HepG2 (cell line): ENCODE results near the gene SPAG4. TPM values are rescaled to one million over a fixed set of nuclear protein-coding genes. Genes with fewer than 3 reads are reported as not detected.

Experiments used
- DNMT1 ChIP-seq: sonication (generic); formaldehyde crosslinking; IDR thresholded peaks from 2 replicates; pipeline ENCODE4 v1.5.1; 2020; ENCODE audit warnings: mild to moderate bottlenecking, missing genetic modification reagents
- FOXK1 ChIP-seq: sonication (generic); formaldehyde crosslinking; IDR thresholded peaks from 2 replicates; pipeline ENCODE4 v1.4.0; 2020; ENCODE audit warnings: low read depth, missing genetic modification reagents, borderline replicate concordance
- FOXP1 ChIP-seq, 2 experiments: fragments of 450-650 bp in 1 of 2; IDR thresholded peaks; 2 replicates each; pipeline ENCODE4 v1.6.1; 2017 to 2018; ENCODE audit warnings: antibody characterized with exemption in 1 of 2
- GABPA ChIP-seq, 2 experiments: IDR thresholded peaks; 2 replicates each; pipeline ENCODE4 v1.6.1; 2011 to 2016; ENCODE audit warnings: low read depth in 2 of 2, low read length in 1 of 2, missing biosample characterization in 1 of 2, missing genetic modification characterization in 1 of 2
- HDAC2 ChIP-seq: sonication (generic); formaldehyde crosslinking; IDR thresholded peaks from 2 replicates; pipeline ENCODE4 v1.4.0; 2020; ENCODE audit warnings: missing genetic modification reagents
- HMG20B ChIP-seq: conservative IDR thresholded peaks from 2 replicates; pipeline ENCODE4 v1.6.1; 2016; ENCODE audit warnings: missing genetic modification reagents, missing compliant biosample characterization
- HNRNPK ChIP-seq: fragments of 200-400 bp; formaldehyde crosslinking; IDR thresholded peaks from 2 replicates; pipeline ENCODE4 v1.6.1; 2018; ENCODE audit warnings: low read length, low read depth, moderate library complexity, mild to moderate bottlenecking; ENCODE audit not compliant: poor library complexity, severe bottlenecking
- HNRNPUL1 ChIP-seq: fragments of 200-400 bp; formaldehyde crosslinking; IDR thresholded peaks from 2 replicates; pipeline ENCODE4 v1.6.1; 2017; ENCODE audit warnings: low read depth, mild to moderate bottlenecking, low read length, moderate library complexity
- JUND ChIP-seq: sonication (generic); formaldehyde crosslinking; IDR thresholded peaks from 2 replicates; pipeline ENCODE4 v1.8.0; 2022; ENCODE audit warnings: mild to moderate bottlenecking, missing genetic modification reagents
- MAZ ChIP-seq, 2 experiments: sonication (generic) in 1 of 2; formaldehyde crosslinking in 1 of 2; IDR thresholded peaks; 2 replicates each; pipeline versions ENCODE4 v1.5.0 to v1.6.1; 2012 to 2020; ENCODE audit warnings: low read depth in 2 of 2, mild to moderate bottlenecking in 2 of 2, borderline replicate concordance in 1 of 2, improper control_type of control experiment in 1 of 2, low read length in 1 of 2, missing genetic modification reagents in 1 of 2, moderate library complexity in 1 of 2
- MYNN ChIP-seq: sonication (generic); formaldehyde crosslinking; IDR thresholded peaks from 2 replicates; pipeline ENCODE4 v1.4.0; 2020; ENCODE audit warnings: mild to moderate bottlenecking, low read depth, missing genetic modification reagents
- NPAS2 ChIP-seq: sonication (generic); formaldehyde crosslinking; IDR thresholded peaks from 2 replicates; pipeline ENCODE4 v1.8.0; 2022; ENCODE audit warnings: mild to moderate bottlenecking, missing genetic modification reagents, borderline replicate concordance
- RAD51 ChIP-seq: fragments of 450-650 bp; IDR thresholded peaks from 2 replicates; pipeline ENCODE4 v1.6.1; 2016; ENCODE audit warnings: borderline replicate concordance
- RORA ChIP-seq: sonication (generic); formaldehyde crosslinking; IDR thresholded peaks from 2 replicates; pipeline ENCODE4 v1.5.0; 2020; ENCODE audit warnings: mild to moderate bottlenecking, missing genetic modification reagents, moderate library complexity
- SP4 ChIP-seq: sonication (generic); formaldehyde crosslinking; IDR thresholded peaks from 2 replicates; pipeline ENCODE4 v1.8.1; 2023; ENCODE audit warnings: mild to moderate bottlenecking, missing genetic modification reagents
- ZFP82 ChIP-seq: sonication (generic); formaldehyde crosslinking; IDR thresholded peaks from 2 replicates; pipeline ENCODE4 v1.5.1; 2020; ENCODE audit warnings: mild to moderate bottlenecking, missing genetic modification reagents, borderline replicate concordance
- ZKSCAN5 ChIP-seq: sonication (generic); formaldehyde crosslinking; IDR thresholded peaks from 2 replicates; pipeline ENCODE4 v1.5.1; 2020; ENCODE audit warnings: mild to moderate bottlenecking, missing genetic modification reagents
- ZNF121 ChIP-seq: sonication (generic); formaldehyde crosslinking; IDR thresholded peaks from 2 replicates; pipeline ENCODE4 v1.5.0; 2020; ENCODE audit warnings: mild to moderate bottlenecking, missing genetic modification reagents
- ZNF143 ChIP-seq: sonication (generic); formaldehyde crosslinking; IDR thresholded peaks from 2 replicates; pipeline ENCODE4 v1.4.0; 2020; ENCODE audit warnings: missing genetic modification reagents
- ZNF431 ChIP-seq: sonication (generic); formaldehyde crosslinking; IDR thresholded peaks from 2 replicates; pipeline ENCODE4 v1.9.0; 2022; ENCODE audit warnings: missing genetic modification reagents, low read depth, mild to moderate bottlenecking, borderline replicate concordance
- ZNF768 ChIP-seq: sonication (generic); formaldehyde crosslinking; IDR thresholded peaks from 2 replicates; pipeline ENCODE4 v1.4.0; 2020; ENCODE audit warnings: missing genetic modification reagents
- polyA plus RNA-seq, 8 experiments: library from polyadenylated mRNA; depleted of rRNA in 3 of 8; stranded (reverse) in 7 of 8; unstranded in 1 of 8; fragments of >200 nt; fragmentation: Illumina TruSeq in 4 of 8; extraction: Trizol in 4 of 8; gene quantifications; 2 replicates each; pipeline versions ENCODE4 v1.2.1 to v1.2.3, GENCODE V29; 2011 to 2016; ENCODE audit warnings: low read depth in 4 of 8, missing spikeins in 1 of 8, mixed read lengths in 1 of 8; ENCODE audit not compliant: insufficient read depth in 1 of 8
- total RNA-seq, 5 experiments: library from RNA; depleted of rRNA; stranded (reverse); fragments of >200 nt; fragmentation: Illumina TruSeq; extraction: Trizol; gene quantifications; 2 replicates each; pipeline ENCODE4 v1.2.3, GENCODE V29; 2016; ENCODE audit warnings: low read depth in 1 of 5
- TF ChIP-seq, protein P1 (sequence below): IDR thresholded peaks from 2 replicates; pipeline ENCODE4 v1.6.1; 2016; ENCODE audit warnings: low read depth, control low read depth
- TF ChIP-seq, protein P2 (sequence below): sonication (generic); formaldehyde crosslinking; IDR thresholded peaks from 2 replicates; pipeline ENCODE4 v1.4.0; 2020; ENCODE audit warnings: mild to moderate bottlenecking, missing genetic modification reagents
- TF ChIP-seq, protein P3 (sequence below): sonication (generic); formaldehyde crosslinking; conservative IDR thresholded peaks from 2 replicates; pipeline ENCODE4 v1.5.0; 2020; ENCODE audit warnings: missing genetic modification reagents

Gene SPAG4
- total and polyA plus RNA-seq, 2 of the 13 experiments (the other 11 are each of a cell fraction or from before 2014, with no cell fraction given): 5.8 to 137 TPM

DNA sequence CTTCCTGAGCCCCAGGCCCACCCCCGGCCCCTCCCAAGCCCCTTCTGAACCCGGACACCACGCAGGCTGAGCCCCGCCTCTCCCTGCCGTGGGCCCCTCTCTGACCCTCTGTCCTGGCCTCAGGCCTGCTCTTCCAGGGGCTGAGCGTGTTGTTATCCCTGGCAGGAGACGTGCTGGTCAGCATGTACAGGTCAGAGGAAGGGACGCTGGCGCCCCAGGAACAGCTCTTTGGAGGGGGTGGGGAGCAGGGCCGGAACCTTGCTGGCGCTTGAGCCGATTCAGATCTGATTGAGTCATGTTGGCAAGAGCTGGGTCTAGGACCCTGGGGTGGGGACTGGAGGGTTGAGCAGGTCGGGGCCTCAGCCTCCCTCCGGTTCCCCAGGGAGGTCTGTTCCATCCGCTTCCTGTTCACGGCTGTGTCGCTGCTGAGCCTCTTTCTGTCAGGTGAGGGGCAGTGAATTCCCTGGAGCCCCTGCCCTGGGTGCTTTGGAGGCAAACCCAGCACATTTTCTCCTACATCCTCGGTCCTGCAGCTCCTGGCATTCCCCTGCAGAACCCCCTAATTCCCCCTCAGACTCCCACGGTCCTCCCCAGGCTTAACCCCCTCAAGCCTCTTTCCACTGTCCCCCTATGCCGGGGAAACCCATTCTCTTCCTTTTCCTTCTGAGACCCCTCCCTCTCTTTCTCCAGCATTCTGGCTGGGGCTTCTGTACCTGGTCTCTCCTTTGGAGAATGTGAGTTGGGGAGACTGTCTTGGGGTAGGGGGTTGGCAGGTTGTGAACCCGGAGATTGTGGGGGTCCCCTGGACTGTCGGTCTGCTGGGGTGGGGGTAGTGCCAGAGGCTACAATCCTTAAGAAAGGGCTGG lies 2.0 kb downstream of the SPAG4 start (continued):
- TF ChIP-seq, protein P1, sequence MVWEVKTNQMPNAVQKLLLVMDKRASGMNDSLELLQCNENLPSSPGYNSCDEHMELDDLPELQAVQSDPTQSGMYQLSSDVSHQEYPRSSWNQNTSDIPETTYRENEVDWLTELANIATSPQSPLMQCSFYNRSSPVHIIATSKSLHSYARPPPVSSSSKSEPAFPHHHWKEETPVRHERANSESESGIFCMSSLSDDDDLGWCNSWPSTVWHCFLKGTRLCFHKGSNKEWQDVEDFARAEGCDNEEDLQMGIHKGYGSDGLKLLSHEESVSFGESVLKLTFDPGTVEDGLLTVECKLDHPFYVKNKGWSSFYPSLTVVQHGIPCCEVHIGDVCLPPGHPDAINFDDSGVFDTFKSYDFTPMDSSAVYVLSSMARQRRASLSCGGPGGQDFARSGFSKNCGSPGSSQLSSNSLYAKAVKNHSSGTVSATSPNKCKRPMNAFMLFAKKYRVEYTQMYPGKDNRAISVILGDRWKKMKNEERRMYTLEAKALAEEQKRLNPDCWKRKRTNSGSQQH (CRISPR knock-in tag): peak; percentile 55; the same call in 1 of the 2 replicates
- TF ChIP-seq ZNF768 (CRISPR knock-in tag) (no peak), ZKSCAN5 (CRISPR knock-in tag) (no peak), FOXP1 (IDR thresholded peaks at IDR 0.05) (no peak), FOXP1 (CRISPR knock-in tag; IDR thresholded peaks at IDR 0.05) (peak; percentile 65), ZNF431 (CRISPR knock-in tag) (peak; percentile 24; the same call in 1 of the 2 replicates), ZNF143 (CRISPR knock-in tag) (no peak; the same call in 1 of the 2 replicates), RORA (CRISPR knock-in tag) (no peak), HDAC2 (peak; percentile 63; the same call in 1 of the 2 replicates), MYNN (CRISPR knock-in tag) (no peak), MAZ (IDR thresholded peaks at IDR 0.05; ENCODE audit: borderline replicate concordance, low read depth, low read length) (peak; percentile 79; the same call in 1 of the 2 replicates), MAZ (CRISPR knock-in tag; IDR thresholded peaks at IDR 0.05; ENCODE audit: low read depth) (peak; percentile 27; the same call in 1 of the 2 replicates), GABPA (IDR thresholded peaks at IDR 0.05; ENCODE audit: low read depth, low read length) (peak; percentile 48), GABPA (CRISPR knock-in tag; IDR thresholded peaks at IDR 0.05; ENCODE audit: low read depth) (peak; percentile 79), ZNF121 (CRISPR knock-in tag) (no peak), RAD51 (no peak), HMG20B (CRISPR knock-in tag) (0 out of 2 replicates have a peak, but pooled peaks have one; percentile 18), SP4 (CRISPR knock-in tag) (no peak; the same call in 1 of the 2 replicates), NPAS2 (CRISPR knock-in tag) (no peak), FOXK1 (CRISPR knock-in tag) (peak; percentile 46; the same call in 1 of the 2 replicates), HNRNPUL1 (no peak), JUND (CRISPR knock-in tag) (peak; percentile 44; the same call in 1 of the 2 replicates), HNRNPK (no peak), ZFP82 (CRISPR knock-in tag) (peak; percentile 95), DNMT1 (CRISPR knock-in tag) (no peak; the same call in 1 of the 2 replicates)
- TF ChIP-seq, protein P2, sequence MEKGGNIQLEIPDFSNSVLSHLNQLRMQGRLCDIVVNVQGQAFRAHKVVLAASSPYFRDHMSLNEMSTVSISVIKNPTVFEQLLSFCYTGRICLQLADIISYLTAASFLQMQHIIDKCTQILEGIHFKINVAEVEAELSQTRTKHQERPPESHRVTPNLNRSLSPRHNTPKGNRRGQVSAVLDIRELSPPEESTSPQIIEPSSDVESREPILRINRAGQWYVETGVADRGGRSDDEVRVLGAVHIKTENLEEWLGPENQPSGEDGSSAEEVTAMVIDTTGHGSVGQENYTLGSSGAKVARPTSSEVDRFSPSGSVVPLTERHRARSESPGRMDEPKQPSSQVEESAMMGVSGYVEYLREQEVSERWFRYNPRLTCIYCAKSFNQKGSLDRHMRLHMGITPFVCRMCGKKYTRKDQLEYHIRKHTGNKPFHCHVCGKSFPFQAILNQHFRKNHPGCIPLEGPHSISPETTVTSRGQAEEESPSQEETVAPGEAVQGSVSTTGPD: no peak; the same call in 1 of the 2 replicates
- TF ChIP-seq, protein P3, sequence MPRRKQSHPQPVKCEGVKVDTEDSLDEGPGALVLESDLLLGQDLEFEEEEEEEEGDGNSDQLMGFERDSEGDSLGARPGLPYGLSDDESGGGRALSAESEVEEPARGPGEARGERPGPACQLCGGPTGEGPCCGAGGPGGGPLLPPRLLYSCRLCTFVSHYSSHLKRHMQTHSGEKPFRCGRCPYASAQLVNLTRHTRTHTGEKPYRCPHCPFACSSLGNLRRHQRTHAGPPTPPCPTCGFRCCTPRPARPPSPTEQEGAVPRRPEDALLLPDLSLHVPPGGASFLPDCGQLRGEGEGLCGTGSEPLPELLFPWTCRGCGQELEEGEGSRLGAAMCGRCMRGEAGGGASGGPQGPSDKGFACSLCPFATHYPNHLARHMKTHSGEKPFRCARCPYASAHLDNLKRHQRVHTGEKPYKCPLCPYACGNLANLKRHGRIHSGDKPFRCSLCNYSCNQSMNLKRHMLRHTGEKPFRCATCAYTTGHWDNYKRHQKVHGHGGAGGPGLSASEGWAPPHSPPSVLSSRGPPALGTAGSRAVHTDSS (CRISPR knock-in tag): no peak
